HG02938 (cell line): Measurements from ENCODE around the gene SHC4.

Experiments used
- ATAC-seq: cut with Tn5 transposase; IDR thresholded peaks from one replicate; pipeline ENCODE4 v1.9.1; 2021; ENCODE audit warnings: mild to moderate bottlenecking, moderate library complexity; ENCODE audit not compliant: unreplicated experiment

SHC4 gene

GRCh38 chr15:48889925-48890324, 73.8 kb downstream of the SHC4 start:
- no peak for ATAC-seq

DNA sequence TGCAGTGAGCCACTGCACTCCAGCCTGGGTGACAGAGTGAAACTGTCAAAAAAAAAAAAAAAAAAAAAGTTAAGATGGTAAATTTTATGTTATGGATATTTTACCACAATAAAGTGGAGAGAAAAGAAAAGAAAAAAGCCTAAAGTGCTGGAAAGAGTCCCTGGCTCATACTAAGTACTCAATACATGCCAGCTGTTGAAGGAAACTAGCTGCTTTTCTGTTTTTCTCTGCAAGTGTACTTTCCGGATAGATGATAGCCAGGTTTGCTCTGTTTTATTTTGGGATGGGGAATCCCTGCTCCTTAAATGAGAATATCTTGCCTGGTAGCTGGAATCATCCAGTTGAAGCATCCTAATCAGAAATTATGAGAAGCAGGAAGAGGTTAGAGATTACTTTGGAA, 74.9 kb downstream of the SHC4 start:
- ATAC-seq: no peak

GRCh38 chr15:48888191-48888590, 75.5 kb downstream of the SHC4 start:
- ATAC-seq: no peak

DNA sequence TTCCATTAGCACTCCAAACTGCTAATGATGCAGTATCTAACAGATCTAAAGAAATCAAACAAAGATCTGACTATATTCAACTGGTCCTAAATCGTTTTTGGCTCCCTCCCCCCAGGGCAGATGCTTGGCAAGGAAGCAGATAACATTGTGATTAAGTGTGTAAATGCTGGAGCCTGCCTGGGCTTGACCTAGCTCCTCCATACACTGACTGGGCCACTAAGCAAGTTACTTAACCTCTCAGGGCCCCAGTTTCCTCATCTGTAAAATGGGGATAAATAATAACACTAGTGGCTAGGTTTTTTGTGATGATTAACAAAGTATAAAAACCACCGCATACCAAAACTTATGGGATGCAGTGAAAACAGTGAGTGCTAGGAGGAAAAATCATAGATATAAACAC, 76.6 kb downstream of the SHC4 start:
- ATAC-seq: no peak

- ATAC-seq: no peak
These were observed 80.0 kb downstream of the SHC4 start for GRCh38 chr15:48883699-48884098.

GRCh38 chr15:48880070-48880634, 83.6 kb downstream of the SHC4 start:
- ATAC-seq: no peak

DNA sequence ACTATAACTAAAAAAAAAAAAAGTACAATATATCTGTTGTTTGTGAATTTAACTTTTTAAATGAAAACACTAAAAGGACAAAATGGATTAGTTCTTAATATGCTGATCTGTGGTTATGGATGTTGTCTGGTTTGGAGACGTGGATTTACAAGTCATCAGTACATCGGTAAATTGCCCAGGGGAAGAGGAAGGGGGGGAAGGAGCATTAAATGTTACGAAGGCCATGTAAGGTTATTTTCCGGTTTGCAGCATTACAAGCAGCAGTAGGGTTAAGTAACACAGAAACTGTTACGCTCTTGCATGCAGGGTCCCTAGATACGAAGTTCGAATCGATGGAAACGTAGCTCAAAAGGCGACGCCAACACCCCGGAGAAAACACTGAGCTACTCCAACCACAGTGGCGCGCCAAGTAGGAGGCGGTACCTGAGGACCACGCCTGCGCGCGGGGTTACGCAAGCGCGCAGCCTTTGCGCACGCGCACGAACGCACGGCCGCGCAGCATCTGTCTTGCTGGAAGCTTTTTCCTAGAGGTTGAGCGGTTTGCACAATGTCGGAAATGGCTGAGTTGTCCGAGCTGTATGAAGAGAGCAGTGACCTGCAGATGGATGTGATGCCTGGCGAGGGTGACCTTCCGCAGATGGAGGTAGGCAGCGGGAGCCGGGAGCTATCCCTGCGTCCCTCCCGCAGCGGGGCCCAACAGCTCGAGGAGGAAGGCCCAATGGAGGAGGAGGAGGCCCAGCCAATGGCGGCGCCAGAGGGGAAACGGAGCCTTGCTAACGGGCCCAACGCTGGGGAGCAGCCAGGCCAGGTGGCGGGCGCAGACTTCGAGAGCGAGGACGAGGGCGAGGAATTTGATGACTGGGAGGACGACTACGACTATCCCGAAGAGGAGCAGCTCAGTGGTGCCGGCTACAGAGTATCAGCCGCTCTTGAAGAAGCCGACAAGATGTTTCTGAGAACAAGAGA, 85.8 kb downstream of the SHC4 start, which contains the start of gene EID1:
EID1 (plus strand) TSS at position 505 of the 966 bp plus-strand sequence; CDS start at position 548, 43 bp downstream.
- peak; percentile 91 for ATAC-seq

GRCh38 chr15:48876057-48876456, 87.7 kb downstream of the SHC4 start:
- no peak for ATAC-seq

GRCh38 chr15:48875241-48875960, 88.3 kb downstream of the SHC4 start:
- no peak for ATAC-seq

- no peak for ATAC-seq
These were observed 91.1 kb downstream of the SHC4 start for GRCh38 chr15:48872632-48873031.

DNA sequence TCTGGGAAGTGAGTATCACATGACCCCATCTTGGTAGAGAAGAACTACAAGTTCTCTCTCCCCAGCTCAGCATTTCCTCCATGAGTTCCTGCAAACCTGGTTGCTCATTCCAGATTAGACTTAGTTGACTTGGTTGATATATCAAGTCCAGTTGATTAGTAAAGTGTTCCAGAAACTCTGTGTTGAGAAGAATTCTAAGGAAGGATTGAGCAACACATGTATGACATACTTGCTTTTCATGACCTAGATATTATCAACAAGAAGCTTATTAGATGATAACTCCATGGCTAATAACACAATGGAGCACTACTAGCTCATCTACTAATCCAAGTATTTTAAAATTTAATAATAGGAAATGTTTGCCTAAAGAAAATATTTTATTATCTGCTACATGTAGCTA, 92.2 kb downstream of the SHC4 start:
- no peak for ATAC-seq

DNA sequence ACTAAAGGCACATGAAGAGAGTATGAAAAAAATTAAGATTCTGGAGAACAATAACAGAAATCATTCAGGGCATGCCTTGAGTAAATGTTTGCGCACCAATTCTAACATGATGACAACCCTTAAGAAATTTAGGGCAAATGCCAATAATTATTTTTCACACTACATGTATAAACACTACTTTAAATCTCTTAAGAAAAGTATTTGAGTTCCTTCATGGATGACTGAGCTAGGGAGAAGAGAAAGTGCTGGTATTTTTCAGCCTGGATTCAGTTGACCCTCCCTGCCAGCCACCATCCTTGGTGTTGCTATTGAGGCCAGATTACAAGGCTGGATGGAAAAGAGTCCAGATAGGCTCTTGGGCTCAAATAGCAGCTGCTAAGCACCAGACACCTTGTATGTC, 93.8 kb downstream of the SHC4 start:
- no peak for ATAC-seq

- no peak for ATAC-seq
These were observed 95.2 kb downstream of the SHC4 start for GRCh38 chr15:48868536-48868935.

GRCh38 chr15:48868023-48868422, 95.7 kb downstream of the SHC4 start:
- no peak for ATAC-seq

GRCh38 chr15:48866141-48866563, 97.6 kb downstream of the SHC4 start:
- ATAC-seq: no peak

DNA sequence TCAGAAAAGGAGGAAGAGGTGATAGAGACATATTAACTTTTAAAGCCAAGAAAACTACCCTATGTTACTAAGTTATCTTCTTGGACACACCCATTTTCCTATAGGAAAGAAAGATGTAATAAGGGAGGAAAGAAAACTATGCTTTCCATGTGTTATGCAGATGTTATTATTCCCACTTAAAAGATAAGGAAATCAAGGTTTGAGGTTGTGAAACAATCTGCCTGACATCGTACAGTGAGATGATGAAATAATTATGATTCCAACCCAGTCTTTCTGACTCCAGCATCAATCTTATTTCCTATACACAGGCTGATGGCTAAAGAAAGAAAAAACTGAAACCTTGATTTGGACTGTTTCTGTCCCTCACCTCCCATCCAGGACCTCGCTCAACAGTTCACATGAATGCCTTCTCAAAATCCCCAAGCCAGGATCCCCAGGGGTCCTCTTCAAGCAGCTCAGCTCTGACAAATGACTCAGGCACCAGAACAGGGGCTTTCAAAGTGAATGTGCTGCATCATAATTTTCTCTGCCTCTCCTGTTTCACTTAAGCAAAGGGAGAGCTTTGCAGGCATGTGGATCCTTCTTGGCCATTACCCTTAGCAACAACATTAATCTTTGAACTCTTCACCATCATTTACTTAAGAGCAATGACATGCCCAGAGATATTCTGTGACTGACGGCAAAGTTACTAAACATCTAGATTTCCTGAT, 98.2 kb downstream of the SHC4 start:
- ATAC-seq: no peak

- ATAC-seq: no peak
These were observed 101.0 kb downstream of the SHC4 start for GRCh38 chr15:48862705-48863104.

- ATAC-seq: peak; percentile 53
These were observed 101.8 kb downstream of the SHC4 start for GRCh38 chr15:48861813-48862431.

GRCh38 chr15:48859426-48859825, 104.3 kb downstream of the SHC4 start:
- no peak for ATAC-seq

GRCh38 chr15:48858401-48858800, 105.3 kb downstream of the SHC4 start:
- no peak for ATAC-seq
